Esophagus muscularis mucosa (tissue), 4 donors: ENCODE results near the gene KLHL26.

ENCODE experiments used
- EP300 ChIP-seq: sonication (generic); formaldehyde crosslinking; IDR thresholded peaks from one replicate; pipeline ENCODE4 v1.6.1; 2017; ENCODE audit warnings: antibody characterized with exemption
- POLR2A ChIP-seq: fragments of 450-650 bp; IDR thresholded peaks from one replicate; pipeline ENCODE4 v1.6.1; 2017; ENCODE audit warnings: antibody characterized with exemption, moderate library complexity, mild to moderate bottlenecking, low read depth
- POLR2AphosphoS5 ChIP-seq, 2 donors: sonication (generic); formaldehyde crosslinking; IDR thresholded peaks; one replicate each; pipeline ENCODE4 v1.6.1; 2017; ENCODE audit warnings: antibody characterized with exemption in 2 of 2
- TF ChIP-seq, protein P1 (sequence below), 3 experiments: fragments of 200-600 bp in 2 of 3; fragments of 450-650 bp in 1 of 3; sonication (generic) in 2 of 3; IDR thresholded peaks; one replicate each; pipeline ENCODE4 v1.5.1; 2017 to 2019; ENCODE audit warnings: antibody characterized with exemption in 3 of 3, mild to moderate bottlenecking in 2 of 3, moderate library complexity in 1 of 3

DNA sequence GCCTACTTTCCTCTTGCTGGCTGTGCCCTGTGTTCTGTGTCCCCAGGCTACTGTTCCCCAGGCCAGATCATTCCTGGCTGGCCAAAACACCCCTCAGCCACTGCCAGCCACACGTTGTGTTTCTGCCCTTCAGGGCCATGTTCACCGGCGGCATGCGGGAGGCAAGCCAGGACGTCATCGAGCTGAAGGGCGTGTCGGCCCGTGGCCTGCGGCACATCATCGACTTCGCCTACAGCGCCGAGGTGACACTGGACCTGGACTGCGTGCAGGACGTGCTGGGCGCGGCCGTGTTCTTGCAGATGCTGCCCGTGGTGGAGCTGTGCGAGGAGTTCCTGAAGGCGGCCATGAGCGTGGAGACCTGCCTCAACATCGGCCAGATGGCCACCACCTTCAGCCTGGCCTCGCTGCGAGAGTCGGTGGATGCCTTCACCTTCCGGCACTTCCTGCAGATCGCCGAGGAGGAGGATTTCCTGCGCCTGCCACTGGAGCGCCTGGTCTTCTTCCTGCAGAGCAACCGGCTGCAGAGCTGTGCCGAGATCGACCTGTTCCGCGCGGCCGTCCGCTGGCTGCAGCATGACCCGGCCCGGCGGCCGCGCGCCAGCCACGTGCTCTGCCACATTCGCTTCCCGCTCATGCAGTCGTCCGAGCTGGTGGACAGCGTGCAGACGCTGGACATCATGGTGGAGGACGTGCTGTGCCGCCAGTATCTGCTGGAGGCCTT lies 30.9 kb downstream of the KLHL26 start:
- TF ChIP-seq, protein P1, sequence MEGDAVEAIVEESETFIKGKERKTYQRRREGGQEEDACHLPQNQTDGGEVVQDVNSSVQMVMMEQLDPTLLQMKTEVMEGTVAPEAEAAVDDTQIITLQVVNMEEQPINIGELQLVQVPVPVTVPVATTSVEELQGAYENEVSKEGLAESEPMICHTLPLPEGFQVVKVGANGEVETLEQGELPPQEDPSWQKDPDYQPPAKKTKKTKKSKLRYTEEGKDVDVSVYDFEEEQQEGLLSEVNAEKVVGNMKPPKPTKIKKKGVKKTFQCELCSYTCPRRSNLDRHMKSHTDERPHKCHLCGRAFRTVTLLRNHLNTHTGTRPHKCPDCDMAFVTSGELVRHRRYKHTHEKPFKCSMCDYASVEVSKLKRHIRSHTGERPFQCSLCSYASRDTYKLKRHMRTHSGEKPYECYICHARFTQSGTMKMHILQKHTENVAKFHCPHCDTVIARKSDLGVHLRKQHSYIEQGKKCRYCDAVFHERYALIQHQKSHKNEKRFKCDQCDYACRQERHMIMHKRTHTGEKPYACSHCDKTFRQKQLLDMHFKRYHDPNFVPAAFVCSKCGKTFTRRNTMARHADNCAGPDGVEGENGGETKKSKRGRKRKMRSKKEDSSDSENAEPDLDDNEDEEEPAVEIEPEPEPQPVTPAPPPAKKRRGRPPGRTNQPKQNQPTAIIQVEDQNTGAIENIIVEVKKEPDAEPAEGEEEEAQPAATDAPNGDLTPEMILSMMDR (IDR thresholded peaks at IDR 0.05): no peak
- TF ChIP-seq POLR2A (no peak), POLR2AphosphoS5 (IDR thresholded peaks at IDR 0.05) (no peak), EP300 (no peak)
